ENCODE results near the gene OPN5. TPM values are rescaled to one million over a fixed set of nuclear protein-coding genes. Genes with fewer than 3 reads are reported as not detected.
A peak's percentile ranks its signal among the peaks of the same experiment; 100 is the strongest.

Gene OPN5
- total and polyA plus RNA-seq, 2 experiments from 2014 or later = not detected

- no peak overlapping the region for H3K4me3 ChIP-seq
- no peaks in the 10 kb centered on the region for H3K79me2 ChIP-seq (replicated peaks; ENCODE audit: insufficient read depth)
- H3K36me3 ChIP-seq (ENCODE audit: insufficient read depth) = no peaks in the 10 kb centered on the region
- no peak overlapping the region for H3K4me2 ChIP-seq
- H3K27ac ChIP-seq (ENCODE audit: low read depth) = no peak overlapping the region
- no peaks in the 10 kb centered on the region for H3K27me3 Mint-ChIP-seq (ENCODE audit: insufficient read depth, low read depth, poor library complexity)
- H2AFZ ChIP-seq = peak overlapping the region; percentile 9; the same call in 1 of the 2 replicates
- TF ChIP-seq REST (IDR thresholded peaks at IDR 0.05; ENCODE audit: unreplicated experiment) = no peak
- no peak for TF ChIP-seq CTCF (conservative IDR thresholded peaks at IDR 0.05; ENCODE audit: low read depth in 2 of 2)
- no peak for TF ChIP-seq STAT1 (IDR thresholded peaks at IDR 0.05; ENCODE audit: unreplicated experiment)
- TF ChIP-seq ZNF462 (CRISPR knock-in tag; IDR thresholded peaks at IDR 0.05) = no peak
- no peak for TF ChIP-seq JUNB (IDR thresholded peaks at IDR 0.05; ENCODE audit: unreplicated experiment)
- no peak for TF ChIP-seq EZH2phosphoT487 (IDR thresholded peaks at IDR 0.05; ENCODE audit: unreplicated experiment)
- no peak for TF ChIP-seq CREB1 (CRISPR knock-in tag; IDR thresholded peaks at IDR 0.05; ENCODE audit: low read depth)
- TF ChIP-seq NANOG (IDR thresholded peaks at IDR 0.05; ENCODE audit: borderline replicate concordance) = no peak
- no peak overlapping the region for H3K4me3 Mint-ChIP-seq
- H4K20me1 ChIP-seq (replicated peaks; ENCODE audit: insufficient read depth) = no peaks in the 10 kb centered on the region
- H3K27ac Mint-ChIP-seq = no peak overlapping the region
- H3F3A ChIP-seq (replicated peaks; ENCODE audit: low read depth) = no peaks in the 10 kb centered on the region
- no peaks in the 10 kb centered on the region for H3K4me1 Mint-ChIP-seq
- no peak for DNase-seq (ENCODE audit: low spot score)
- no peaks in the 10 kb centered on the region for H3K36me3 Mint-ChIP-seq (ENCODE audit: low read depth)
- no peaks in the 10 kb centered on the region for H3K27me3 ChIP-seq (ENCODE audit: insufficient read depth)
- ATAC-seq = no peak
- no peaks in the 10 kb centered on the region for H3K4me1 ChIP-seq (ENCODE audit: insufficient read depth)
- H3K9me2 ChIP-seq (ENCODE audit: insufficient read depth) = no peaks in the 10 kb centered on the region
- no peaks in the 10 kb centered on the region for H3K9me3 Mint-ChIP-seq
These were observed 20.2 kb downstream of the OPN5 start for GRCh38 chr6:47801984-47802383.

Data from GM23338 (cell line).